GM21619 (cell line): ENCODE measurements around the gene AKAP5.
"Not testable (repeated sequence)": the region's sequence is repeated elsewhere in the genome, so short reads cannot be mapped to it uniquely, and the experiment has no call there.

Experiments
- ATAC-seq: cut with Tn5 transposase; IDR thresholded peaks from one replicate; pipeline ENCODE4 v1.9.1; 2021; ENCODE audit not compliant: unreplicated experiment

The AKAP5 gene

DNA sequence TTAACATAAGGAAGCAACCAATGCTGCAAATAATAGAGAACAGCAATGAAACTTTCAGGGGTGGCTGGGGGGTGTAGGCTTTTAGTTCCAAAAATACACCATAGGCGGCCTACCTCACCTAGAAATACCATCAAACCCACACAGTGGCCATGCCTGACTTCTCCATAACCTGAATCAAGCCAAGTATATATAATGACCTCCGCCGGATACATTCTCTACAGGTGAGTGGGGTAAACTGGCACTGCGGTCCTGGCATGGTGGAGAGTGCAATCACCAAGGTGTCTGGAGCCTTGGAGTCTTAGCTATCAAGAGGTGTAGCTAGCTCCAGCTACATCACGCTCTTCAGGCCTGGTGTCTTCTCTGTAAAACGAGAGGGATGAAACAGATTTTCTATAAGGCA, 37.2 kb downstream of the AKAP5 start:
- ATAC-seq, result no peak

- peak; percentile 1 for ATAC-seq
Observed at GRCh38 chr14:64502887-64503433, 37.7 kb downstream of the AKAP5 start.

GRCh38 chr14:64503434-64504309, 38.4 kb downstream of the AKAP5 start, which contains the start of gene ZBTB25:
TSS of gene ZBTB25 (minus strand) at chr14:64503838. CDS start at chr14:64490533, 13,305 bp downstream.
- peak; percentile 55 for ATAC-seq

GRCh38 chr14:64504310-64504896, 39.1 kb downstream of the AKAP5 start, which contains the start of gene ZBTB1:
TSS of gene ZBTB1 (plus strand) at chr14:64504770. CDS start at chr14:64521505, 16,735 bp downstream.
- ATAC-seq, result peak; percentile 25

- no peak for ATAC-seq
Observed at GRCh38 chr14:64504897-64505794, 39.8 kb downstream of the AKAP5 start.

DNA sequence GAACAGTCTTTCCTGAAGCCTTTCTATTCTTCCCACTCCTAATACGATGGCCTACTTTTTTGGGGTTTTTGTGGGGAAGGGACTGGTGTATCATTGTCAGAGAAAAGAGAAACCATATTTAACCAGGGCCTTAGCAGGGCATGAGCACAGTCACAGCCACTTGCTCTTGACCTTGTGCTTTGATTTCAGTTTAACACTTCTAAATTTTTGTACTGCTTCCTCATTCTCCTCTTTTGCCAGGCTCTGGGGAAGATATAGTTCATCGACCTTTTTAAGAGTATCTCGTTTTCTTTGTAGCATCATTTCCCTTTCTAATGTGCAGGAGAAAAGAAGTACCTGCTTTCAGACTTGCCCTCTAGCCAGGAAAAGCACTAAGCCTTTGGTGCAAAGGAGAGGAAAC, 41.4 kb downstream of the AKAP5 start:
- ATAC-seq, result no peak

DNA sequence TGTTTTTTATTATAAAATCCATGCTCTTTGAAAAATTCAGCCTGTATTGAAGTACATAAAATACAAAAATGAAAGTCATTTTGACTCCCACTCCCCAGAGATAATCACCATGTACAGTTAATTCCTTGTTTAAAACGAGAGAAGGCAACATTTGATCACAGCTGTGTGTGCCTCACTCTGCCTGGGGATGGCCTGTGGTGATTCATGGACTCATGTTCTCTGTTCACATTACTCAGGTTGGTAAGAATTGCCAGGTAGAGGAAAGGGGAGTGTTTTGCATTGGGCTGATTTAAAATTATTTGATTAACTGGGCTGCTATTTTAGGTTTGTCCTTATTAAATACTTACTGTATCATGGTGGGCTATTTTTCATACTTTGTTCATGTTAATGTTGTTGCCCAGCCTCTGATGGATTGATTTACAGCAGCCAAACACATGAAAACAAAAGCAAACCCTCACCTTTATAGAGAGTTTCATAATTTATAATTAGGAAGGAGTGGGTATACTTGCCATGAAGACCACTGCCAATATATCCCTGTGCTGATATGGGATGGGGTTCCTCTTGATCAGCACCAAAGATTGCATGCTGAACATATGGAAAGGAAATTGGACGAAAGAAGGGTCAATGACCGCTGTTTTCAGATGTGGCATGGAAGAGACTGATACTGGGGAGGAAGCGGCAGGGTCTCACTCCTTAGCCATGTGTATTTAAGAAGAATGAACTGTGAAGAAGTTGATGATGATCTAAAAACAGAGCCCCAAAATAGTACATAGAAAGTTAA, 42.3 kb downstream of the AKAP5 start:
- no peak for ATAC-seq

- ATAC-seq, result no peak
Observed at GRCh38 chr14:64508215-64508776, 43.0 kb downstream of the AKAP5 start.

DNA sequence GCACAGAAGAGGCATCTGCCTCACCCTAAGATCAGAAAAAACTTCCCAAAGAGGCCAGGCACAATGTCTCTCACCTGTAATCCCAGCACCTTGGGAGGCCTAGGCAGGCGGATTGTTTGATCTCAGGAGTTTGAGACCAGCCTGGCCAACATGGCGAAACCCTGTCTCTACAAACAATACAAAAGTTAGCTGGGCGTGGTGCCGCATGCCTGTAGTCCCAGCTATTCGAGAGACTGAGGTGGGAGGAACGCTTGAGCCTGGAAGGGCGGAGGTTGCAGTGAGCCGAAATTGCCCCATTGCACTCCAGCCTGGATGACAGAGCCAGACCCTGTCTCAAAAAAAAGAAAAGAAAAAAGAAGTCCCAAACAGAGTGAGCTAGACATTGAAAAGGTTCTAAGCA, 43.7 kb downstream of the AKAP5 start:
- ATAC-seq, result no peak

DNA sequence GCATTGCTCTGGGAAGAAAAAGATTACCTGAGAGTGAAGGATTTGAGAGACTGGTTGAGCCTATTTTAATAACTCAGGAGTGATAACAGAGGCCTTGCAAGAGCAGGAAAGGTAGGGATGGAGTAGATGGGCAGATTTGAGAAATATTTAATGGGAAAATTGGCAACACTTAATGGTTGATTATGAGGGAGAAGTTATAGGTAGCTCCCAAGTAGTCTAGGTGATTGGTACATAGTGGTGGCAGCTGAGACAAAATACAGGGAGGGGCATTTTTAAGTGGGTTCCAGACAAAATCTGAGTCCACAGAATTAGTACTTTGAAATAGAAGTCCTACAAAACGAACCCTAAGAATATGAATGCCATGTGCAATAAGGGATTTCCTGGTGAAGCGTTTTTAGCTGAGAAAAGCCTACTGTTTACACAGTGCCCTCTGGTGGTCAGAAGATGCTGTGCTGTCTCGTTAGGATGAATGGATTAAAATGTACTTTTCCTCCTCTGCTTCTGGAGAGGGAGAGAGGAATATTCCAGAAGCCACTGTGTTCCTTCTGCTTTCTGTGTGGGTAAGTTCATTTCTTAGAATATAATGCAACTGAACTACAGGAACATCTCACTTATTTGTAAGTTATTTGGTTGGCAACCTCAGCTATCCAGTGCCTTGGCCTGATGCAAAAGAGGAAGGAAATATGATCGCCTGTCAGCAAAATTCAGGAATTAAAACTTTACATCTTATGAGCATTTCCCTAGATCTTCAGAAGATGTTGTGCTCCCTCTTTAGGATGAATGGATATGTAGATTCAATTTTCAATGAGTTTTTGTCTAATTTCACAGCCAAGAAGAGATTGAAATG, 45.7 kb downstream of the AKAP5 start:
- no peak for ATAC-seq

DNA sequence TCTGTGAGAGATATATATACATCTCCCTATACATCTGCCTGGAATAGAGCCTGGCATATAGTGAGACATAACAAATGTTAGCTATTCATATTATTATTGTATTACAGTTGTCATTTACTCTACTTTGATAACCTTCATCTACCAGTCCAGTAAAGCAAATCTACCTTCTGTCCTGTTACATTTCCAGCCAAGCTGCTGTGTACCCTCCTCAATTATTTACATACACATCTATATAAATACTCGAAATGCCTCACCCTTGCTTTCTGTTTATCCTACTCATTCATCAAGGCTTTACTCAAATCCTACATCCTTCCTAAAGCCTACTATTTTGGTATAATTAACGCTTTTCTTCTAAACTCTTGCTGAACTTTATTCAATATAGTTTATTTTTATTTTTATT, 48.0 kb downstream of the AKAP5 start:
- ATAC-seq, result no peak

GRCh38 chr14:64515053-64515452, 49.8 kb downstream of the AKAP5 start:
- no peak for ATAC-seq

- no peak for ATAC-seq
Observed at GRCh38 chr14:64516969-64517368, 51.7 kb downstream of the AKAP5 start.

- not testable (repeated sequence) for ATAC-seq
Observed at GRCh38 chr14:64517667-64518066, 52.4 kb downstream of the AKAP5 start.

GRCh38 chr14:64518229-64518628, 52.9 kb downstream of the AKAP5 start:
- ATAC-seq, result no peak

- no peak for ATAC-seq
Observed at GRCh38 chr14:64520699-64521098, 55.4 kb downstream of the AKAP5 start.

DNA sequence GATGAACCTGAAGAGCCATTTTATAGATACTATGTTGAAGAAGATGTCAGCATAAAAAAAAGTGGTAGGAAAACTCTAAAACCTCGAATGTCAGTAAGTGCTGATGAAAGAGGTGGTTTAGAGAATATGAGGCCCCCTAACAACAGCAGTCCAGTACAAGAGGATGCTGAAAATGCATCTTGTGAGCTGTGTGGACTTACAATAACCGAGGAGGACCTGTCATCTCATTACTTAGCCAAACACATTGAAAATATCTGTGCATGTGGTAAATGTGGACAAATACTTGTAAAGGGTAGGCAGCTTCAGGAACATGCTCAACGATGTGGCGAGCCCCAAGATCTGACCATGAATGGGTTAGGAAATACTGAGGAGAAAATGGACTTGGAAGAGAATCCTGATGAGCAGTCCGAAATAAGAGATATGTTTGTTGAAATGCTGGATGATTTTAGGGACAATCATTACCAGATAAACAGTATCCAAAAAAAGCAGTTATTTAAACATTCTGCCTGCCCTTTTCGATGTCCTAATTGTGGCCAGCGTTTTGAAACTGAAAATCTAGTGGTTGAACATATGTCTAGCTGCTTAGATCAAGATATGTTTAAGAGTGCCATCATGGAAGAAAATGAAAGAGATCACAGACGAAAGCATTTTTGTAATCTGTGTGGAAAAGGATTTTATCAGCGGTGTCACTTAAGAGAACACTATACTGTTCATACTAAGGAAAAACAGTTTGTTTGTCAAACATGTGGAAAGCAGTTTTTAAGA, 57.5 kb downstream of the AKAP5 start:
- no peak for ATAC-seq
